Subcutaneous adipose tissue (tissue), 4 donors: ENCODE data around the gene MBNL2. TPM values are rescaled to one million over a fixed set of nuclear protein-coding genes. Genes with fewer than 3 reads are reported as not detected.

Experiments used
- CTCF ChIP-seq: fragments of 450-650 bp; IDR thresholded peaks from one replicate; pipeline ENCODE4 v1.5.1; 2016; ENCODE audit warnings: low read depth, mild to moderate bottlenecking, control low read depth, antibody characterized with exemption, moderate library complexity
- total RNA-seq, 4 donors: library from RNA; depleted of rRNA; stranded (reverse); fragments of >200 nt; gene quantifications; one replicate each; pipeline ENCODE4 v1.1.0, GENCODE V29; 2016

Gene MBNL2
- total RNA-seq, 4 donors from 2014 or later = 83.9 to 141 (median 91.2) TPM

- no peak for TF ChIP-seq CTCF
These were observed 54.7 kb downstream of the MBNL2 start for GRCh38 chr13:97276862-97277269.

- TF ChIP-seq CTCF = no peak
These were observed 56.6 kb downstream of the MBNL2 start for GRCh38 chr13:97278435-97279411.

GRCh38 chr13:97279913-97280312 is 57.8 kb downstream of the MBNL2 start:
- no peak for TF ChIP-seq CTCF

- no peak for TF ChIP-seq CTCF
These were observed 58.3 kb downstream of the MBNL2 start for GRCh38 chr13:97280478-97280877.

GRCh38 chr13:97281028-97281427 is 58.9 kb downstream of the MBNL2 start:
- no peak for TF ChIP-seq CTCF

- TF ChIP-seq CTCF = no peak
These were observed 60.6 kb downstream of the MBNL2 start for GRCh38 chr13:97282705-97283104.

- TF ChIP-seq CTCF = no peak
These were observed 61.8 kb downstream of the MBNL2 start for GRCh38 chr13:97283888-97284287.
